ENCODE data around the gene TRAK1. TPM values are rescaled to one million over a fixed set of nuclear protein-coding genes. Genes with fewer than 3 reads are reported as not detected.

The TRAK1 gene
- polyA plus RNA-seq, 1 donor (not counting 4 experiments of a cell fraction or from before 2014, with no cell fraction given), result 58.2 TPM

DNA sequence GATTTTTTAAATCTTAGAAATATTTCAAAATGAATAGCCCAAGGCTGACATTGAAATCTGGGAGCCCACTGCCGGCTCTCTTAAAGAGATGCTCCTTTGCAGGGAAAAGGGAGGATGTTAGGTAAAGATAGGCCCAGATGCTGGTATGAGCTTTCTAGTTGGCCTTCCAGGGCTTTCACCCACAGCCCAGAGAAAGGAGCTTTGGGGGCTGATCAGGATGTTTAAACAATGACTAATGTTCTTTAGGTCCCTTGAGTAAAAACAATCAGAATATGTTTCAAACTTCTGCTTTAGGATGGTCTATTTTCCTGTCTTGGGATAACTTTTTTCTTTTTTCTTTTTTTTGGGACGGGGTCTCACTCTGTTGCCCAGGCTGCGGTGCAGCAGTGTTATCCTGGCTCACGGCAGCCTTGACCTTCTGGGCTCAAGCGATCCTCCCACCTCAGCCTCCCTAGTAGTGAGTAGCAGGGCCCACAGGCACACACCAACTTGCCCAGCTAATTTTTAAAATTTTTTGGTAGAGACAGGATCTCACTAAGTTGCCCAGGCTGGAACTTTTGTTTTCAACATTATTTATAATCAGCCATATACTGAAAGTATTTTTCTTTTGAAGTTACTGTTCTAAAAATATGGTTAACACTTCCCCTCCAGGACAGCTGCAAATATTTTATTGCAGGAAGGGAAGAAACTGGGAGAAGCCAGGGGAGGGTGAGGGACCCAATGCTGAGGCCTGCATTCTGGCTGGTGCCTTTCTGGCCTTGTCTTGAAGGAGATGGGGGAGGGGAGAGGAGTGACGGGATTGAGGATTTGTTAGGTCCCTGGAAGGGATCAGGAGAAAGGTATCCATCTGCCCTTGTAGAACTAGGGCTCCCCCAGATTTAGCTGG, 70.1 kb downstream of the TRAK1 start:
- Histone ChIP-seq H2AFZ (ENCODE audit: control insufficient read depth, low read length) (no peak overlapping the region), H3K9me1 (ENCODE audit: control insufficient read depth, extremely low read depth, insufficient read depth, low read length) (peaks cover 9% of the 10 kb centered on the region), H3K9ac (ENCODE audit: control insufficient read depth, extremely low read depth, insufficient read depth, low read length) (no peak overlapping the region), H3K27ac (ENCODE audit: control insufficient read depth, insufficient read depth, low read length) (peak overlapping the region; percentile 2), H3K4me2 (ENCODE audit: control insufficient read depth, extremely low read depth, insufficient read depth, low read depth, low read length) (peak overlapping the region; percentile 85), H3K36me3 (ENCODE audit: control insufficient read depth in 2 of 2, extremely low read depth in 1 of 2, insufficient read depth in 2 of 2, low read length in 2 of 2) (peaks cover 0 to 4% of the 10 kb centered on the region in 2 experiments), H3K9me3 (ENCODE audit: control insufficient read depth, low read depth, low read length) (no peaks in the 10 kb centered on the region), H3K4me3 (ENCODE audit: control insufficient read depth in 2 of 3, extremely low read depth in 1 of 3, insufficient read depth in 2 of 3, low read depth in 1 of 3, low read length in 3 of 3) (no peak overlapping the region), H3K4me1 (ENCODE audit: control insufficient read depth, extremely low read depth, insufficient read depth, low read length) (peaks cover 32% of the 10 kb centered on the region), H3K27me3 (ENCODE audit: control insufficient read depth, extremely low read depth, insufficient read depth, low read length) (no peaks in the 10 kb centered on the region), H3K79me2 (ENCODE audit: control insufficient read depth, insufficient read depth, low read length) (peaks cover 66% of the 10 kb centered on the region), H4K20me1 (ENCODE audit: control insufficient read depth, extremely low read depth, insufficient read depth, low read length) (peaks cover 8% of the 10 kb centered on the region)
- FAIRE-seq, result no peak
- TF ChIP-seq, protein P1, sequence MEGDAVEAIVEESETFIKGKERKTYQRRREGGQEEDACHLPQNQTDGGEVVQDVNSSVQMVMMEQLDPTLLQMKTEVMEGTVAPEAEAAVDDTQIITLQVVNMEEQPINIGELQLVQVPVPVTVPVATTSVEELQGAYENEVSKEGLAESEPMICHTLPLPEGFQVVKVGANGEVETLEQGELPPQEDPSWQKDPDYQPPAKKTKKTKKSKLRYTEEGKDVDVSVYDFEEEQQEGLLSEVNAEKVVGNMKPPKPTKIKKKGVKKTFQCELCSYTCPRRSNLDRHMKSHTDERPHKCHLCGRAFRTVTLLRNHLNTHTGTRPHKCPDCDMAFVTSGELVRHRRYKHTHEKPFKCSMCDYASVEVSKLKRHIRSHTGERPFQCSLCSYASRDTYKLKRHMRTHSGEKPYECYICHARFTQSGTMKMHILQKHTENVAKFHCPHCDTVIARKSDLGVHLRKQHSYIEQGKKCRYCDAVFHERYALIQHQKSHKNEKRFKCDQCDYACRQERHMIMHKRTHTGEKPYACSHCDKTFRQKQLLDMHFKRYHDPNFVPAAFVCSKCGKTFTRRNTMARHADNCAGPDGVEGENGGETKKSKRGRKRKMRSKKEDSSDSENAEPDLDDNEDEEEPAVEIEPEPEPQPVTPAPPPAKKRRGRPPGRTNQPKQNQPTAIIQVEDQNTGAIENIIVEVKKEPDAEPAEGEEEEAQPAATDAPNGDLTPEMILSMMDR (optimal IDR thresholded peaks at IDR 0.05 in 1 of 3, IDR thresholded peaks at IDR 0.05 in 1 of 3, conservative IDR thresholded peaks at IDR 0.05 in 1 of 3; ENCODE audit: extremely low read depth in 1 of 3, insufficient read depth in 2 of 3, low read length in 3 of 3), result no peak
- TF ChIP-seq EZH2 (IDR thresholded peaks at IDR 0.05; ENCODE audit: low read length), result no peak
- dilution Hi-C loops (cut with MboI; ENCODE audit: extremely low pct_ligation_motif_present, low sequenced_read_pairs), result no loop called here
- no peak for DNase-seq (ENCODE audit: low read depth, low spot score)

DNA sequence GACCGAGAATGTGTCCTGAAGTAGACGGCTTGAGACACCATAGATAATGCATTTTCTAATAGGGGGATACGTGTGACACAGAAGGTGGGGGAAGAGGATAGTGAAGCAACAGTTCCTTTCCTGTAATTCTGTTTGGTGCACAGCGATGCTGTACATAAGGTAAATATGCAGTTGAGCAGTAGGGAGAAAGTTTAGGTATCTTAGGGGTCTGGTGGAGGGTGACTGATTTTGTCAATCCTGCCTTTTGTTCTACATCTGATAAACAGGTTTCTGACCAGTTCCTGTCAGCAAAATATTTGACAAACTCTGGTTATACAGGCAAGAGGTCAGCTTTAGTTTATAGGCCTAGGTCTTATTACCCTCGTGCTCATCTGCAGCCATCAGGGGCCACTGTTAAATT, 71.3 kb downstream of the TRAK1 start:
- Histone ChIP-seq H3K9ac (ENCODE audit: control insufficient read depth, extremely low read depth, insufficient read depth, low read length) (no peak overlapping the region), H3K4me2 (ENCODE audit: control insufficient read depth, extremely low read depth, insufficient read depth, low read depth, low read length) (no peak overlapping the region), H3K9me1 (ENCODE audit: control insufficient read depth, extremely low read depth, insufficient read depth, low read length) (peaks cover 12% of the 10 kb centered on the region), H3K4me3 (ENCODE audit: control insufficient read depth in 2 of 3, extremely low read depth in 1 of 3, insufficient read depth in 2 of 3, low read depth in 1 of 3, low read length in 3 of 3) (no peak overlapping the region), H3K79me2 (ENCODE audit: control insufficient read depth, insufficient read depth, low read length) (peaks cover 74% of the 10 kb centered on the region), H3K9me3 (ENCODE audit: control insufficient read depth, low read depth, low read length) (no peaks in the 10 kb centered on the region), H3K4me1 (ENCODE audit: control insufficient read depth, extremely low read depth, insufficient read depth, low read length) (peaks cover 32% of the 10 kb centered on the region), H3K36me3 (ENCODE audit: control insufficient read depth in 2 of 2, extremely low read depth in 1 of 2, insufficient read depth in 2 of 2, low read length in 2 of 2) (peaks cover 0 to 9% of the 10 kb centered on the region in 2 experiments), H4K20me1 (ENCODE audit: control insufficient read depth, extremely low read depth, insufficient read depth, low read length) (peaks cover 8% of the 10 kb centered on the region), H2AFZ (ENCODE audit: control insufficient read depth, low read length) (no peak overlapping the region), H3K27ac (ENCODE audit: control insufficient read depth, insufficient read depth, low read length) (no peak overlapping the region), H3K27me3 (ENCODE audit: control insufficient read depth, extremely low read depth, insufficient read depth, low read length) (no peaks in the 10 kb centered on the region)
- DNase-seq (ENCODE audit: low read depth, low spot score) (no peak), FAIRE-seq (no peak)
- TF ChIP-seq EZH2 (IDR thresholded peaks at IDR 0.05; ENCODE audit: low read length), result no peak
- TF ChIP-seq, protein P1 (optimal IDR thresholded peaks at IDR 0.05 in 1 of 3, IDR thresholded peaks at IDR 0.05 in 1 of 3, conservative IDR thresholded peaks at IDR 0.05 in 1 of 3; ENCODE audit: extremely low read depth in 1 of 3, insufficient read depth in 2 of 3, low read length in 3 of 3), result no peak
- dilution Hi-C loops (cut with MboI; ENCODE audit: extremely low pct_ligation_motif_present, low sequenced_read_pairs), result no loop called here
